PC-3 (cell line): Measurements from ENCODE around the gene MYH10. TPM values are rescaled to one million over a fixed set of nuclear protein-coding genes. Genes with fewer than 3 reads are reported as not detected.

ENCODE experiments used
- ATAC-seq: fragments of 200-7000 bp; cut with Tn5 transposase; 2 replicates; pipeline ENCODE4 v1.9.1; 2020; ENCODE audit warnings: mild to moderate bottlenecking, moderate library complexity
- BruUV-seq: library from RNA; stranded (reverse); fragments of 400-500 nt; replicated peaks from 2 replicates; lab custom pipeline; 2021; lab: Mats Ljungman, UMichigan
- CTCF ChIA-PET: fragments of 300-600 bp; sonication (Branson Sonifier 250); formaldehyde crosslinking; loops from one replicate; lab custom pipeline; 2022; ENCODE audit warnings: antibody characterized with exemption; lab: Charles Lee
- POLR2A ChIA-PET: fragments of 300-600 bp; sonication (Branson Sonifier 250); formaldehyde crosslinking; loops from one replicate; lab custom pipeline; 2022; ENCODE audit warnings: antibody characterized with exemption; ENCODE audit not compliant: unreplicated experiment; lab: Charles Lee
- DNase-seq: peaks from one replicate; pipeline ENCODE4 v3.0.0-alpha.2; 2015
- H2AFZ ChIP-seq: fragments of 300-600 bp; sonication (generic); 2 replicates; pipeline ENCODE4 v1.6.0; 2016; ENCODE audit warnings: antibody characterized with exemption, low read length
- H3F3A ChIP-seq: fragments of 300-600 bp; sonication (generic); one replicate; pipeline ENCODE4 v1.6.0; 2017; ENCODE audit warnings: antibody characterized with exemption, low read length, control low read depth, mild to moderate bottlenecking; ENCODE audit not compliant: unreplicated experiment
- H3K27ac ChIP-seq: fragments of 300-600 bp; sonication (generic); 2 replicates; pipeline ENCODE4 v1.5.1; 2016; ENCODE audit warnings: mild to moderate bottlenecking, low read length
- H3K27me3 ChIP-seq: fragments of 300-600 bp; sonication (generic); 2 replicates; pipeline ENCODE4 v1.6.1; 2016; ENCODE audit warnings: low read length, mixed read lengths
- H3K36me3 ChIP-seq: fragments of 300-600 bp; sonication (generic); 2 replicates; pipeline ENCODE4 v1.6.1; 2016; ENCODE audit warnings: low read depth, mixed run types, low read length, mixed read lengths
- H3K4me1 ChIP-seq: fragments of 300-600 bp; sonication (generic); 2 replicates; pipeline ENCODE4 v1.5.1; 2016; ENCODE audit warnings: low read length; ENCODE audit not compliant: insufficient read depth
- H3K4me2 ChIP-seq: fragments of 300-600 bp; sonication (generic); 2 replicates; pipeline ENCODE4 v1.6.0; 2016; ENCODE audit warnings: low read length
- H3K4me3 ChIP-seq: fragments of 300-600 bp; sonication (generic); 2 replicates; pipeline ENCODE4 v1.5.1; 2016; ENCODE audit warnings: mild to moderate bottlenecking, low read length, mixed read lengths
- H3K79me2 ChIP-seq: fragments of 300-600 bp; sonication (generic); 2 replicates; pipeline ENCODE4 v1.6.1; 2017; ENCODE audit warnings: low read length, mixed read lengths
- H3K9ac ChIP-seq: fragments of 300-600 bp; sonication (generic); 2 replicates; pipeline ENCODE4 v1.6.0; 2016; ENCODE audit warnings: mild to moderate bottlenecking, low read length
- H3K9me2 ChIP-seq: fragments of 300-600 bp; sonication (generic); replicated peaks from 2 replicates; pipeline ENCODE4 v1.6.1; 2016; ENCODE audit warnings: mixed run types, low read length, mixed read lengths
- H3K9me3 ChIP-seq: fragments of 300-600 bp; sonication (generic); 2 replicates; pipeline ENCODE4 v1.6.1; 2016; ENCODE audit warnings: low read length, mixed read lengths
- H4K20me1 ChIP-seq: fragments of 300-600 bp; sonication (generic); 2 replicates; pipeline ENCODE4 v1.6.1; 2016; ENCODE audit warnings: low read length, mixed read lengths
- CTCF ChIP-seq: fragments of 300-600 bp; sonication (generic); conservative IDR thresholded peaks from 2 replicates; pipeline ENCODE4 v1.5.1; 2017; ENCODE audit warnings: antibody characterized with exemption, low read depth, mild to moderate bottlenecking, low read length
- EZH2 ChIP-seq: fragments of 300-600 bp; sonication (generic); IDR thresholded peaks from one replicate; pipeline ENCODE4 v1.6.1; 2017; ENCODE audit warnings: antibody characterized with exemption, mild to moderate bottlenecking, low read length; ENCODE audit not compliant: unreplicated experiment
- EZH2phosphoT487 ChIP-seq: fragments of 300-600 bp; sonication (generic); IDR thresholded peaks from 2 replicates; pipeline ENCODE4 v1.6.1; 2018; ENCODE audit warnings: mild to moderate bottlenecking, antibody characterized with exemption, low read length, borderline replicate concordance
- intact Hi-C: fragments of 100-400 bp; cut with micrococcal nuclease; formaldehyde crosslinking; loops from 2 replicates; pipeline ENCODE4 v1.9.0; 2023
- total RNA-seq: library from RNA; depleted of rRNA; stranded (reverse); fragments of >200 nt; gene quantifications from 2 replicates; pipeline ENCODE4 v1.2.3, GENCODE V29; 2014

MYH10 gene
- total RNA-seq, 1 experiment from 2014 or later = 44.6 TPM

GRCh38 chr17:8503807-8504206, 126.7 kb downstream of the MYH10 start:
- H3K27ac ChIP-seq = no peak overlapping the region
- H4K20me1 ChIP-seq = no peaks in the 10 kb centered on the region
- H3K36me3 ChIP-seq = no peaks in the 10 kb centered on the region
- no peak overlapping the region for H3K9ac ChIP-seq
- no peak overlapping the region for H3K4me3 ChIP-seq
- no peaks in the 10 kb centered on the region for H3K27me3 ChIP-seq
- TF ChIP-seq EZH2 (no peak), CTCF (no peak), EZH2phosphoT487 (no peak)
- no peaks in the 10 kb centered on the region for H3K9me3 ChIP-seq
- H3K4me2 ChIP-seq = no peak overlapping the region
- CTCF ChIA-PET = no interaction called here
- no TSS peak for BruUV-seq
- intact Hi-C loops = no loop called here
- POLR2A ChIA-PET = no interaction called here
- H3F3A ChIP-seq = no peaks in the 10 kb centered on the region
- H3K9me2 ChIP-seq = no peaks in the 10 kb centered on the region
- DNase-seq (no peak), ATAC-seq (no peak)
- H3K4me1 ChIP-seq = no peaks in the 10 kb centered on the region
- H2AFZ ChIP-seq = no peak overlapping the region
- H3K79me2 ChIP-seq = no peaks in the 10 kb centered on the region

GRCh38 chr17:8503368-8503767, 127.2 kb downstream of the MYH10 start:
- no peak for ATAC-seq
- intact Hi-C loops = no loop called here
- H4K20me1 ChIP-seq = no peaks in the 10 kb centered on the region
- H2AFZ ChIP-seq = no peak overlapping the region
- H3K4me3 ChIP-seq = no peak overlapping the region
- CTCF ChIA-PET = no interaction called here
- no peaks in the 10 kb centered on the region for H3K4me1 ChIP-seq
- no peak overlapping the region for H3K4me2 ChIP-seq
- no peaks in the 10 kb centered on the region for H3K36me3 ChIP-seq
- POLR2A ChIA-PET = no interaction called here
- H3K9me3 ChIP-seq = no peaks in the 10 kb centered on the region
- no peaks in the 10 kb centered on the region for H3F3A ChIP-seq
- no peak for DNase-seq
- H3K9me2 ChIP-seq = no peaks in the 10 kb centered on the region
- H3K27me3 ChIP-seq = no peaks in the 10 kb centered on the region
- H3K79me2 ChIP-seq = no peaks in the 10 kb centered on the region
- no peak overlapping the region for H3K27ac ChIP-seq
- no TSS peak for BruUV-seq
- no peak for TF ChIP-seq EZH2
- TF ChIP-seq EZH2phosphoT487 = no peak
- TF ChIP-seq CTCF = no peak
- H3K9ac ChIP-seq = no peak overlapping the region

- ATAC-seq = no peak
- Histone ChIP-seq H3K9ac (no peak overlapping the region), H3K9me3 (no peaks in the 10 kb centered on the region), H2AFZ (no peak overlapping the region), H3K79me2 (no peaks in the 10 kb centered on the region), H3K9me2 (no peaks in the 10 kb centered on the region), H3K4me1 (no peaks in the 10 kb centered on the region), H3K27me3 (no peaks in the 10 kb centered on the region), H4K20me1 (no peaks in the 10 kb centered on the region), H3K27ac (no peak overlapping the region), H3K36me3 (no peaks in the 10 kb centered on the region), H3F3A (no peaks in the 10 kb centered on the region), H3K4me3 (no peak overlapping the region), H3K4me2 (no peak overlapping the region)
- TF ChIP-seq EZH2 (no peak), CTCF (no peak), EZH2phosphoT487 (no peak)
- ChIA-PET CTCF (no interaction called here), POLR2A (no interaction called here)
- DNase-seq = no peak
- BruUV-seq = no TSS peak
- intact Hi-C loops = no loop called here
Observed at GRCh38 chr17:8502126-8502525, 128.4 kb downstream of the MYH10 start.
